Testis (tissue), 3 donors: ENCODE data around the gene SEZ6L. TPM values are rescaled to one million over a fixed set of nuclear protein-coding genes. Genes with fewer than 3 reads are reported as not detected.

Experiments
- DNase-seq: peaks from one replicate; pipeline ENCODE4 v3.0.0-alpha.2; 2019
- H3K27ac ChIP-seq, 2 donors: fragments of 200-600 bp; sonication (generic); one replicate each; pipeline ENCODE4 v1.5.1; 2019
- H3K27me3 ChIP-seq: fragments of 200-600 bp; sonication (generic); one replicate; pipeline ENCODE4 v1.5.1; 2019
- H3K36me3 ChIP-seq: fragments of 200-600 bp; sonication (generic); one replicate; pipeline ENCODE4 v1.5.1; 2017; ENCODE audit warnings: low read depth; ENCODE audit errors: missing control alignments
- H3K4me1 ChIP-seq: fragments of 200-600 bp; sonication (generic); one replicate; pipeline ENCODE4 v1.5.1; 2019
- H3K4me3 ChIP-seq, 2 donors: fragments of 200-600 bp; sonication (generic); one replicate each; pipeline ENCODE4 v1.5.1; 2017 to 2019
- H3K9me3 ChIP-seq: fragments of 200-600 bp; sonication (generic); one replicate; pipeline ENCODE4 v1.5.1; 2017
- POLR2A ChIP-seq: fragments of 450-650 bp; IDR thresholded peaks from one replicate; pipeline ENCODE4 v1.6.1; 2017; ENCODE audit warnings: antibody characterized with exemption, mild to moderate bottlenecking, moderate library complexity
- WGBS, 2 donors: methylation state at CpG; one replicate each; pipeline ENCODE4 v1.1.5; 2018; 5-methylcytosine and 5-hydroxymethylcytosine counted together
- intact Hi-C: fragments of 100-400 bp; cut with DNase I; formaldehyde crosslinking; loops from one replicate; pipeline ENCODE4 v1.15.1; 2023; ENCODE audit warnings: low total_unique reads
- polyA plus RNA-seq: library from polyadenylated mRNA; stranded (reverse); fragments of 350-450 nt; fragmentation: Illumina TruSeq; extraction: RNeasy Lipid Tissue Mini Kit (QIAGEN cat#74804); gene quantifications from one replicate; pipeline ENCODE4 v1.2.3, GENCODE V29; 2014; ENCODE audit warnings: low read depth, low replicate concordance; ENCODE audit not compliant: insufficient read depth
- total RNA-seq, 2 donors: library from RNA; depleted of rRNA; stranded (reverse); fragments of >200 nt; gene quantifications; one replicate each; pipeline ENCODE4 v1.2.3, GENCODE V29; 2016
- TF ChIP-seq, protein P1 (sequence below), 3 experiments: fragments of 450-650 bp in 2 of 3; fragments of 200-600 bp in 1 of 3; sonication (generic) in 1 of 3; IDR thresholded peaks; one replicate each; pipeline ENCODE4 v1.5.1; 2016 to 2019; ENCODE audit warnings: antibody characterized with exemption in 3 of 3, mild to moderate bottlenecking in 2 of 3, moderate library complexity in 1 of 3

SEZ6L gene
- total and polyA plus RNA-seq, 3 donors from 2014 or later = 0.69 to 1.4 (median 0.71) TPM

DNA sequence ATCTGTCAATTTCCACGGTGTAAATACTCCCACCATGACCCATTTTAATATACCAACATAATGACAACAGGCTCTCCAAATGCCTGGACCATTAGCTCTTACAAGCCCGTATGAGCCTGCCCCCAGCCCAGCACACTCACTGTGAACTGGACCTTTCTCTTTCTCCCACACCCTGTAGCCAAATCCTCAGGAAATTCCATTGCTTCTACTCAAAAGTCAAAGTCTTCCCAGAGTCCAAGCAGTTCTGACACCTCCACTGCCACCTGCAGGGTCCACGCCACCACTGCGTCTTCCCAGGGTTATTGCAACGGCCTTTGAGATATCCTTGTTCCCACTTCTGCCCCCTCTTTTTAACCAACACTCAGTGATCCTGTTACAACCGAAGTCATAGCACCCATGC, 149.7 kb downstream of the SEZ6L start:
- TF ChIP-seq POLR2A = no peak
- TF ChIP-seq, protein P1, sequence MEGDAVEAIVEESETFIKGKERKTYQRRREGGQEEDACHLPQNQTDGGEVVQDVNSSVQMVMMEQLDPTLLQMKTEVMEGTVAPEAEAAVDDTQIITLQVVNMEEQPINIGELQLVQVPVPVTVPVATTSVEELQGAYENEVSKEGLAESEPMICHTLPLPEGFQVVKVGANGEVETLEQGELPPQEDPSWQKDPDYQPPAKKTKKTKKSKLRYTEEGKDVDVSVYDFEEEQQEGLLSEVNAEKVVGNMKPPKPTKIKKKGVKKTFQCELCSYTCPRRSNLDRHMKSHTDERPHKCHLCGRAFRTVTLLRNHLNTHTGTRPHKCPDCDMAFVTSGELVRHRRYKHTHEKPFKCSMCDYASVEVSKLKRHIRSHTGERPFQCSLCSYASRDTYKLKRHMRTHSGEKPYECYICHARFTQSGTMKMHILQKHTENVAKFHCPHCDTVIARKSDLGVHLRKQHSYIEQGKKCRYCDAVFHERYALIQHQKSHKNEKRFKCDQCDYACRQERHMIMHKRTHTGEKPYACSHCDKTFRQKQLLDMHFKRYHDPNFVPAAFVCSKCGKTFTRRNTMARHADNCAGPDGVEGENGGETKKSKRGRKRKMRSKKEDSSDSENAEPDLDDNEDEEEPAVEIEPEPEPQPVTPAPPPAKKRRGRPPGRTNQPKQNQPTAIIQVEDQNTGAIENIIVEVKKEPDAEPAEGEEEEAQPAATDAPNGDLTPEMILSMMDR (IDR thresholded peaks at IDR 0.05) = no peak
- 48 to 70% methylated on average over 6 of the region's 6 CpGs for WGBS, 2 donors
- H3K27me3 ChIP-seq = no peaks in the 10 kb centered on the region
- H3K36me3 ChIP-seq = no peaks in the 10 kb centered on the region
- H3K4me3 ChIP-seq = no peak overlapping the region
- H3K9me3 ChIP-seq = no peaks in the 10 kb centered on the region
- H3K27ac ChIP-seq = no peak overlapping the region
- no peaks in the 10 kb centered on the region for H3K4me1 ChIP-seq
- intact Hi-C loops = no loop called here
- no peak for DNase-seq

DNA sequence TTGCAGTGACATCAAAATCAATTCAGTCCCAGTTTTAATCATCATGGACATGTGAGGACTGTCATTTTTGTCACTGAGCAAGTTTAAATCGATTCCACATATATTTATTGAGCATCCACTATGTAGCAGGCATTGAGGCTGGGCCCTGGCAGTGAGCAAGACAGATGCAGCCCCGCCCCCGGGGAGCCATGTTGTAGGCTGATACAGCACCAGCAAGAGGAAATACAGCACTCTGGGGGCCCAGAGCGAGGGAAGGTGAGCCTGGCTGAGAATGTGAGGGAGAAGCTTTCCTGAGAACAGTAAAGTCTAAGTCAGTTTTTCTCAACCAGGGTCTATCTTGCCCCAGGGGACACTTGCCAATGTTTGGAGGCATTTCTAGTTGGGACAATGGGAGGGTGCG, 151.2 kb downstream of the SEZ6L start:
- Histone ChIP-seq H3K4me1 (no peaks in the 10 kb centered on the region), H3K4me3 (no peak overlapping the region), H3K36me3 (no peaks in the 10 kb centered on the region), H3K27ac (no peak overlapping the region), H3K27me3 (no peaks in the 10 kb centered on the region), H3K9me3 (no peaks in the 10 kb centered on the region)
- intact Hi-C loops = no loop called here
- WGBS, 2 donors = 51 to 62% methylated on average over 5 of the region's 5 CpGs
- no peak for DNase-seq
- TF ChIP-seq POLR2A = no peak
- TF ChIP-seq, protein P1 (IDR thresholded peaks at IDR 0.05) = no peak

DNA sequence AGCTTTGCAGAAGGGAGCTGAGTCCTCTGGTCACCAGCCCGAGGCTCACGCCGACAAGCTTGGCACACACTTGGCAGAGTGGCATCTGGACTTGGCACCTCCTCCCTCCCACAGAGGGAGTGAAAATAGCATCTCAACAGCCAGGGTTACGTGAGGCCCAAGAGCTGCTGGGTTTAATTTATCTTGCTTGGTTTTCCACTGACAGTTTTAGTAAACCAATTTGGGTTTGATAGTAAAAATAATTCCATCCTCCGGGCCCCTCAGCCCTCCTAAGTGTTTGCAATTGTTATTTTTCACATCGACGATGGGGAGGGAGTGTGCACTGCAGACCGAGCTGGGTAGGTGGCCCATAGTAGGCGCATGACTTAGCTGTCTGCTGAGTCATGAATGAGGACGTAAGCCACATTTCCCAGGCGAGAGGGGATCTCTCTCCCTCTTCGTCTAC, 152.2 kb downstream of the SEZ6L start:
- H3K27me3 ChIP-seq = no peaks in the 10 kb centered on the region
- TF ChIP-seq, protein P1 (IDR thresholded peaks at IDR 0.05) = no peak
- no peak for TF ChIP-seq POLR2A
- DNase-seq = peak; percentile 17
- no peak overlapping the region for H3K4me3 ChIP-seq
- whole genome bisulfite sequencing, 2 donors = 54 to 64% methylated on average over 12 of the region's 12 CpGs
- H3K4me1 ChIP-seq = no peaks in the 10 kb centered on the region
- H3K36me3 ChIP-seq = no peaks in the 10 kb centered on the region
- intact Hi-C loops = no loop called here
- H3K9me3 ChIP-seq = no peaks in the 10 kb centered on the region
- H3K27ac ChIP-seq = no peak overlapping the region

DNA sequence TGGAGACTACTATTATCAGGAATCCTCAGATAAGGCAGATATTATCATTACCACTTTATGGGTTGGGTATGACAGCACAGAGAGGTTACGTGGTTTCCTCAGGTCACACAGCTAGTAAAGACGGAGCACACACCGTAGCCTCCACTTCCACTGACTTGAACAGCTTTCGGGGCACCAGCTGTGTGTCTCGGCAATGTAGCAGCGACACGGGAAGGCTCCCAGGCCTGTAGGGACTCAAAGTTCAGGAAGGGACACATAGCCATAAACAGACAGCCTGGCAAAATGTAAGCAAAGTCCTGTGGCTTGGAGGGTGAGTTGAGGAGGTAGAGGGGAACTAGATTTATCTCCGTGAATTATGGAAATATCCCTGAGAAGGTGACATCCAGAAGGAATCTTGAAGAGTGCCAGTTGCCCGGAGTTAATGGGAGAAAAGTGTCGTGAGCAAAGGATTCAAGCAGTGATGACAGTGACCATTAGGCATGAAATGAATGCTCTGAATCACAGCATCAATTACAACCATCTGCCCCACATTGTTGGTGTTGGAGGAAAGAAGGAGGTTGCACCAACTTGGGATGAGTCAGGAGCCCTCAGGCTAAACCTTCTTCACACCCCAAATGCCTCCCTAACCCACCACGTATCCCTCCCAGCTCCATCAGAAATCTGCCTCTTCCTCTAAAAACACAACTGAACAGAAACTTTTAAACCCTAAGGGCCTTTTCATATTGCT, 153.1 kb downstream of the SEZ6L start:
- 82 to 86% methylated on average over 11 of the region's 11 CpGs for WGBS, 2 donors
- no peak for DNase-seq
- Histone ChIP-seq H3K4me1 (no peaks in the 10 kb centered on the region), H3K27me3 (no peaks in the 10 kb centered on the region), H3K36me3 (no peaks in the 10 kb centered on the region), H3K27ac (no peak overlapping the region), H3K9me3 (no peaks in the 10 kb centered on the region), H3K4me3 (no peak overlapping the region)
- intact Hi-C loops = no loop called here
- no peak for TF ChIP-seq POLR2A
- TF ChIP-seq, protein P1 (IDR thresholded peaks at IDR 0.05) = no peak

DNA sequence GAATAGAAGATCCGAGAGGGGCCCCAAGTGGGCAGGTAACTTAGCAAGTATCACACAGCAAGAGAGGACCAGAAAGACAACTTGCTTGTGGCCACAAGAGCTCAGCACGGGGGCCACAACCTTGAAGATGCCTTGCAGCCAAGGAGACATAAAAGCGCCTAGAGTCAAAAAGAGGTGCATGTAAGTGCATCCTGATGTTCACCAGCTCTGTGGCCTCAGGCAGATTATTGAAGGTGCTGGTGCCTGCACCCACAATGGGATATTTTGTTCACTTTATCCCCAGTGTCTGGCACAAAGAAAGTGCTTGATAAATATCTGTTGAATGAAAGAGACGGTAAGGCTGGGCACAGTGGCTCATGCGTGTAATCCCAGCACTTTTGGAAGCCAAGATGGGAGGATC, 153.8 kb downstream of the SEZ6L start:
- Histone ChIP-seq H3K9me3 (no peaks in the 10 kb centered on the region), H3K27ac (no peak overlapping the region), H3K27me3 (no peaks in the 10 kb centered on the region), H3K4me3 (no peak overlapping the region), H3K36me3 (no peaks in the 10 kb centered on the region), H3K4me1 (no peaks in the 10 kb centered on the region)
- DNase-seq = no peak
- 86 to 90% methylated on average over 4 to 5 of the region's 5 CpGs for WGBS, 2 donors
- TF ChIP-seq, protein P1 (IDR thresholded peaks at IDR 0.05) = no peak
- no peak for TF ChIP-seq POLR2A
- intact Hi-C loops = no loop called here
